ENCODE measurements around the gene ZNF738.
A peak's percentile ranks its signal among the peaks of the same experiment; 100 is the strongest.
"Not testable (repeated sequence)": the region's sequence is repeated elsewhere in the genome, so short reads cannot be mapped to it uniquely, and the experiment has no call there.

ZNF738 gene

GRCh38 chr19:21326169-21326568 is 32.6 kb upstream of the ZNF738 start:
- H3K4me3 ChIP-seq (ENCODE audit: low read depth, low read length) = no peak overlapping the region
- TF ChIP-seq CTCF (IDR thresholded peaks at IDR 0.05; ENCODE audit: low read depth, low read length) = no peak

DNA sequence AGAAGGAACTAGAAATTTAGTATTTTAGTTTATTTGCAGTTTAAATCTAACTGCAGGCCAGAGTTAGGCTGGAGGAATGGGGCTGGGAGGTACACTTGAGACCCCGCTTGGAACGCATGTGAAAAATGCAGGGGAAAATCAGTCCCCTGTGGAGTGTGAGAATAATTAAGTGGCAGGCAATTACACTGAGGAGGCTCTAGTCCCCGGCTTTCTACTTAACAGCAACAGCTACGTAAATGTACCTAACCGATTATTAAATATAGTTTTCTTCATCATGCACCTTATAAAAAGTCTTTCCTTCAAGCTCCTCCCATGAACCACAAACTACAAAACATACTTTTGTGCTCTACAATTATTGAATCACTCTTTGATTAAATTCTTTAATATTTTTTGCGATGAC is 30.4 kb upstream of the ZNF738 start:
- TF ChIP-seq CTCF (IDR thresholded peaks at IDR 0.05; ENCODE audit: low read depth, low read length) = no peak
- H3K4me3 ChIP-seq (ENCODE audit: low read depth, low read length) = peak overlapping the region; percentile 72

GRCh38 chr19:21328885-21329605 is 29.8 kb upstream of the ZNF738 start, which contains the start of gene ZNF708:
TSS of gene ZNF708 (minus strand) at chr19:21329410. CDS start at chr19:21329212, 198 bp downstream.
- no peak for TF ChIP-seq CTCF (IDR thresholded peaks at IDR 0.05; ENCODE audit: low read depth, low read length)
- H3K4me3 ChIP-seq (ENCODE audit: low read depth, low read length) = peak within 1 kb of the TSS; percentile 72

- no peak for TF ChIP-seq CTCF (IDR thresholded peaks at IDR 0.05; ENCODE audit: low read depth, low read length)
- no peak overlapping the region for H3K4me3 ChIP-seq (ENCODE audit: low read depth, low read length)
These were observed 23.1 kb upstream of the ZNF738 start for GRCh38 chr19:21335721-21336120.

DNA sequence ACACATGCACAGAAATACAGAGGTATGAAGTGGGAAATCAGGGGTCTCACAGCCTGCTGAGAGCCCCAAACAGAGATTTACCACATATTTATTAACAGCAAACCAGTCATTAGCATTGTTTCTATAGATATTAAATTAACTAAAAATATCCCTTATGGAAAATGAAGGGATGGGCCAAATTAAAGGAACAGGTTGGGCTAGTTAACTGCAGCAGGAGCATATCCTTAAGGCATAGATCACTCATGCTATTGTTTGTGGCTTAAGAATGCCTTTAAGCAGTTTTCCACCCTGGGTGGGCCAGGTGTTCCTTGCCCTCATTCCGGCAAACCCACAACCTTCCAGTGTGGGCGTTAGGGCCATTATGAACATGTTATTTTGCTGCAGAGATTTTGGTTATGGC is 14.0 kb upstream of the ZNF738 start:
- not testable (repeated sequence) for H3K4me3 ChIP-seq (ENCODE audit: low read depth, low read length)

- no peak for TF ChIP-seq CTCF (IDR thresholded peaks at IDR 0.05; ENCODE audit: low read depth, low read length)
These were observed 6.0 kb upstream of the ZNF738 start for GRCh38 chr19:21352830-21353229.

GRCh38 chr19:21362291-21362690 is 3.5 kb downstream of the ZNF738 start:
- TF ChIP-seq CTCF (IDR thresholded peaks at IDR 0.05; ENCODE audit: low read depth, low read length) = no peak
- no peak overlapping the region for H3K4me3 ChIP-seq (ENCODE audit: low read depth, low read length)

More at GRCh38 chr19:21352830-21353229, 6.0 kb upstream of the ZNF738 start:
- H3K4me3 ChIP-seq (ENCODE audit: low read depth, low read length) = no peak overlapping the region

All from WI38 (cell line).